ENCODE data around the gene RSAD2.

The RSAD2 gene

GRCh38 chr2:6881046-6881445 lies 3.5 kb downstream of the RSAD2 start:
- no peak for DNase-seq (ENCODE audit: extremely low spot score)
- no peak for TF ChIP-seq CTCF (IDR thresholded peaks at IDR 0.05; ENCODE audit: control extremely low read depth, extremely low read depth, low read depth, missing control alignments)
- ChIA-PET POLR2A (no interaction called here), CTCF (interaction anchor here (1.1 kb wide), 1 partner anchor 36 kb away, joined by 3 read pairs; no protein-coding TSS in a partner anchor)

DNA sequence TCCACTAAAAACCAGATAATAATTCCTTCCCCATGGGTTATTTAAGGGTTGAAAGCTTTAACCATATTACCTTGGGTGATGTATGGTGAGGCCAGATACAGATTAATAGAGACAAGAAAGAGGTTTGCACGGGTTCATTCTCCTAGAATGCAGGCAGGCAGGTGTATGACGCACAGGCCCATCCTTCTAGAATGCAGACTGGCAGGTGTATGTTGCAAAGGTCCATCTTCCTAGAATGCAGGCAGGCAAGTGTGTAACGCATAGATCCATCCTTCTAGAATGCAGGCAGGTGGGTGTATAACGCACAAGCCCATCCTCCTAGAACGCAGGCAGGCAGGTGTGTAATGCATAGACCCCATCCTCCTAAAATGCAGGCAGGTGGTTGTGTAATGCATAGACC lies 3.9 kb downstream of the RSAD2 start:
- ChIA-PET POLR2A (no interaction called here), CTCF (no interaction called here)
- no peak for TF ChIP-seq CTCF (IDR thresholded peaks at IDR 0.05; ENCODE audit: control extremely low read depth, extremely low read depth, low read depth, missing control alignments)
- no peak for DNase-seq (ENCODE audit: extremely low spot score)

GRCh38 chr2:6883448-6884122 lies 6.0 kb downstream of the RSAD2 start:
- ChIA-PET POLR2A (no interaction called here), CTCF (interaction anchor here (0.7 kb wide), 1 partner anchor 13 kb away, joined by 3 read pairs; no protein-coding TSS in a partner anchor)
- DNase-seq (ENCODE audit: extremely low spot score) = no peak
- TF ChIP-seq CTCF (IDR thresholded peaks at IDR 0.05; ENCODE audit: control extremely low read depth, extremely low read depth, low read depth, missing control alignments) = no peak

DNA sequence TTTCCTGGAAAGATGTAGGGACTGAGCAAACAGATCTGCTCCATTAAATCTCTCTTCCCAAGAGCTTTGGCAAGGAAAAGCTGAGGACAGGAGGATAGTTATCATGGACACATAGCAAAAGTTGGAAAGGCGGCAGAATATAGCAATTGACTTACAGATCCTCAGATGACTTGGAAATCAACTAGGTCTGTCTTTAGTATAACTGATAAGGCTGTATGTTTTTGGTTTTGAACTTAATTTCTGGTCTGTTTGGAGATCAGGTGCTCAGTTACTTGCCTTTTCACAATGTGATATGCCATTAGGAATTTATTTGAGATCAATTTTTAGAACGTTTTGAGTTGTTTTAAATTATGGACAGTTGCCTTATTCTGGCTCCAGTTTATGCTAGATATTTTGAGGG lies 8.0 kb downstream of the RSAD2 start:
- DNase-seq (ENCODE audit: extremely low spot score) = no peak
- ChIA-PET POLR2A (no interaction called here), CTCF (interaction anchor here (1.0 to 1.5 kb wide), 7 partner anchors 9 to 39 kb away, joined by 3 to 8 read pairs (median 3); no protein-coding TSS in a partner anchor)
- no peak for TF ChIP-seq CTCF (IDR thresholded peaks at IDR 0.05; ENCODE audit: control extremely low read depth, extremely low read depth, low read depth, missing control alignments)

DNA sequence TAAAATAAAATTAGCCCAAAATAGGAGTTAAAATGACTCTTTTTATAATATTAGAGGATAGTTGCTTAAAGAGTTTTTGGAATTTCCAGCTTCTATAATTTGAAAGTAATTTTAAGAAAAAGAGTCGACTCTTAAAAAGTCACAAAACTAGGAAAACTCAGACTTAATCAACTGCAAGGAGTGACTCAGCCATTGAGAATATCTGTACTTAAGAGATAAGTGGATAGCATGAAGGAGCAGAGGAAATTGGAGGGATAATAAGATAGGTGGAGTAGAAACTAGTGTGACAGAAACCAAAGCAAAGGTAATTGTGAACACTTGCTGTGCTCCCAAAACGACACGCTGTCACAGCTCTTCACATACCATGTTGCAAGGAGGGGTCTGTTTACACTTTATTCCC lies 8.4 kb downstream of the RSAD2 start:
- ChIA-PET CTCF (interaction anchor here (1.0 to 1.5 kb wide), 5 partner anchors 9 to 39 kb away, joined by 3 to 8 read pairs (median 3); no protein-coding TSS in a partner anchor), POLR2A (no interaction called here)
- no peak for TF ChIP-seq CTCF (IDR thresholded peaks at IDR 0.05; ENCODE audit: control extremely low read depth, extremely low read depth, low read depth, missing control alignments)
- no peak for DNase-seq (ENCODE audit: extremely low spot score)

- POLR2A ChIA-PET = no interaction called here
Measured at GRCh38 chr2:6887751-6888192, 10.2 kb downstream of the RSAD2 start.

More at GRCh38 chr2:6887751-6888192, 10.2 kb downstream of the RSAD2 start:
- TF ChIP-seq CTCF (IDR thresholded peaks at IDR 0.05; ENCODE audit: control extremely low read depth, extremely low read depth, low read depth, missing control alignments) = no peak
- no peak for DNase-seq (ENCODE audit: extremely low spot score)
- CTCF ChIA-PET = interaction anchor here (0.7 to 2.1 kb wide), 5 partner anchors 8 to 157 kb away, joined by 3 to 9 read pairs (median 3); no protein-coding TSS in a partner anchor

Measured in GM10248 (cell line).